ENCODE measurements around the gene MAPK11.
A peak's percentile ranks its signal among the peaks of the same experiment; 100 is the strongest.

MAPK11 gene

GRCh38 chr22:50300620-50301257 is 30.6 kb upstream of the MAPK11 start:
- no peak for DNase-seq (ENCODE audit: extremely low read depth, low read depth)
- no peak for TF ChIP-seq CTCF (IDR thresholded peaks at IDR 0.05; ENCODE audit: low read depth, low read length, missing control alignments)
- peak overlapping the region; percentile 31 for H3K4me3 ChIP-seq (replicated peaks; ENCODE audit: low read depth, low read length)

GRCh38 chr22:50299785-50300619 is 29.8 kb upstream of the MAPK11 start:
- H3K4me3 ChIP-seq (replicated peaks; ENCODE audit: low read depth, low read length): peak overlapping the region; percentile 31
- DNase-seq (ENCODE audit: extremely low read depth, low read depth): no peak
- no peak for TF ChIP-seq CTCF (IDR thresholded peaks at IDR 0.05; ENCODE audit: low read depth, low read length, missing control alignments)

GRCh38 chr22:50298937-50299784 is 29.0 kb upstream of the MAPK11 start:
- no peak for DNase-seq (ENCODE audit: extremely low read depth, low read depth)
- TF ChIP-seq CTCF (IDR thresholded peaks at IDR 0.05; ENCODE audit: low read depth, low read length, missing control alignments): no peak
- H3K4me3 ChIP-seq (replicated peaks; ENCODE audit: low read depth, low read length): peak overlapping the region; percentile 31

GRCh38 chr22:50298266-50298637 is 28.1 kb upstream of the MAPK11 start:
- no peak overlapping the region for H3K4me3 ChIP-seq (replicated peaks; ENCODE audit: low read depth, low read length)
- no peak for DNase-seq (ENCODE audit: extremely low read depth, low read depth)
- TF ChIP-seq CTCF (IDR thresholded peaks at IDR 0.05; ENCODE audit: low read depth, low read length, missing control alignments): no peak

GRCh38 chr22:50297510-50298265 is 27.5 kb upstream of the MAPK11 start:
- H3K4me3 ChIP-seq (replicated peaks; ENCODE audit: low read depth, low read length): no peak overlapping the region

More at GRCh38 chr22:50297510-50298265, 27.5 kb upstream of the MAPK11 start:
- TF ChIP-seq CTCF (IDR thresholded peaks at IDR 0.05; ENCODE audit: low read depth, low read length, missing control alignments): no peak
- no peak for DNase-seq (ENCODE audit: extremely low read depth, low read depth)

Data from HFF-Myc (cell line).